ENCODE data around the gene CDC42BPA.

DNA sequence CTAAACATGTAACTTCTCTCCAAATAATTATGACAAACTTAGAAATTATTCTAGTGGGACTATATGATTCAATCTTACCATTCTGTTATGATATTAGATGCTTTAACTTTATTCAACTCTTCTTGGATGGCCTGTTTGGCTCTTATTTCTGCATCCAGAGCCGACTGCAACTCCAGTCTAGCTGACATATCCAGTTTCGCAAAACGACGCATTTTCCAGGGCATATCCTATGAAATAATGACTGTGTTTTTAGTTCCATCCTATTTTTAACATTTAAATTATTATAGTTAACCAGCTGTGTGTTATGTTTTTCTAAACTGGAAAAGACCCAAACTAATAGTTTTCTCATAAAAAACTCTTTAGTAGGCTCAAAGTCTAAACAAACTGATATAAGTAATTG, 244.5 kb downstream of the CDC42BPA start:
- TF ChIP-seq, protein P1, sequence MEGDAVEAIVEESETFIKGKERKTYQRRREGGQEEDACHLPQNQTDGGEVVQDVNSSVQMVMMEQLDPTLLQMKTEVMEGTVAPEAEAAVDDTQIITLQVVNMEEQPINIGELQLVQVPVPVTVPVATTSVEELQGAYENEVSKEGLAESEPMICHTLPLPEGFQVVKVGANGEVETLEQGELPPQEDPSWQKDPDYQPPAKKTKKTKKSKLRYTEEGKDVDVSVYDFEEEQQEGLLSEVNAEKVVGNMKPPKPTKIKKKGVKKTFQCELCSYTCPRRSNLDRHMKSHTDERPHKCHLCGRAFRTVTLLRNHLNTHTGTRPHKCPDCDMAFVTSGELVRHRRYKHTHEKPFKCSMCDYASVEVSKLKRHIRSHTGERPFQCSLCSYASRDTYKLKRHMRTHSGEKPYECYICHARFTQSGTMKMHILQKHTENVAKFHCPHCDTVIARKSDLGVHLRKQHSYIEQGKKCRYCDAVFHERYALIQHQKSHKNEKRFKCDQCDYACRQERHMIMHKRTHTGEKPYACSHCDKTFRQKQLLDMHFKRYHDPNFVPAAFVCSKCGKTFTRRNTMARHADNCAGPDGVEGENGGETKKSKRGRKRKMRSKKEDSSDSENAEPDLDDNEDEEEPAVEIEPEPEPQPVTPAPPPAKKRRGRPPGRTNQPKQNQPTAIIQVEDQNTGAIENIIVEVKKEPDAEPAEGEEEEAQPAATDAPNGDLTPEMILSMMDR (conservative IDR thresholded peaks at IDR 0.05 in 1 of 2, IDR thresholded peaks at IDR 0.05 in 1 of 2; ENCODE audit: low read depth in 1 of 2, low read length in 2 of 2): no peak
- TF ChIP-seq EZH2 (IDR thresholded peaks at IDR 0.05; ENCODE audit: low read length, missing control alignments): no peak
